ENCODE data around the gene CRHBP. TPM values are rescaled to one million over a fixed set of nuclear protein-coding genes. Genes with fewer than 3 reads are reported as not detected.
"Not testable (repeated sequence)": the region's sequence is repeated elsewhere in the genome, so short reads cannot be mapped to it uniquely, and the experiment has no call there.

The CRHBP gene
- total RNA-seq, 2 donors from 2014 or later: 0.50 TPM; not detected in 1

- H3K27ac Mint-ChIP-seq: no peak overlapping the region
- H3K36me3 Mint-ChIP-seq (ENCODE audit: low read depth): peaks cover 6% of the 10 kb centered on the region
- DNase-seq (no peak), ATAC-seq (no peak)
- H3K4me3 Mint-ChIP-seq: no peak overlapping the region
- peaks cover 2% of the 10 kb centered on the region for H3K4me1 Mint-ChIP-seq
- no peaks in the 10 kb centered on the region for H3K9me3 ChIP-seq (ENCODE audit: control insufficient read depth, low read length, poor library complexity, severe bottlenecking)
- H3K27me3 Mint-ChIP-seq: peaks cover 26% of the 10 kb centered on the region
Observed at GRCh38 chr5:76974785-76975184, 21.9 kb downstream of the CRHBP start.

DNA sequence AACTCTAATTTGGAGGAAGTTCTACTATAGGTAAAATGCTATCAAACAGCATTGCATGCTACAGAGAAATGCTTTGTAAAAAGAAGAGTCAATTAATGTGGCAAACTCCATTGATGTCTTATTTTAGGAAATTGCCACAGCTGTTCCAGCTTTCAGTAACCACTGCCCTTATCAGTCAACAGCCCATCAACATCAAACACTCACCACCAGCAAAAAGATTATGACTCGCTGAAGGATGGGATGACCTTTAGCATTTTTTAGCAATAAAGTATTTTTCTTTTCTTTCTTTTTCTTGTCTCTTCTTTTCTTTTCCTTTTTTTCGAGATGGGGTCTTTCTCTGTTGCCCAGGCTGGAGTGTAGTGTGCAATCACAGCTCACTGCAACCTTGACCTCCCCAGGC is 26.0 kb downstream of the CRHBP start:
- H3K4me1 Mint-ChIP-seq: no peaks in the 10 kb centered on the region
- ATAC-seq: no peak
- no peak for DNase-seq
- H3K4me3 Mint-ChIP-seq: no peak overlapping the region
- no peaks in the 10 kb centered on the region for H3K27me3 Mint-ChIP-seq
- no peak overlapping the region for H3K27ac Mint-ChIP-seq
- no peaks in the 10 kb centered on the region for H3K36me3 Mint-ChIP-seq (ENCODE audit: low read depth)
- H3K9me3 ChIP-seq (ENCODE audit: control insufficient read depth, low read length, poor library complexity, severe bottlenecking): no peaks in the 10 kb centered on the region

DNA sequence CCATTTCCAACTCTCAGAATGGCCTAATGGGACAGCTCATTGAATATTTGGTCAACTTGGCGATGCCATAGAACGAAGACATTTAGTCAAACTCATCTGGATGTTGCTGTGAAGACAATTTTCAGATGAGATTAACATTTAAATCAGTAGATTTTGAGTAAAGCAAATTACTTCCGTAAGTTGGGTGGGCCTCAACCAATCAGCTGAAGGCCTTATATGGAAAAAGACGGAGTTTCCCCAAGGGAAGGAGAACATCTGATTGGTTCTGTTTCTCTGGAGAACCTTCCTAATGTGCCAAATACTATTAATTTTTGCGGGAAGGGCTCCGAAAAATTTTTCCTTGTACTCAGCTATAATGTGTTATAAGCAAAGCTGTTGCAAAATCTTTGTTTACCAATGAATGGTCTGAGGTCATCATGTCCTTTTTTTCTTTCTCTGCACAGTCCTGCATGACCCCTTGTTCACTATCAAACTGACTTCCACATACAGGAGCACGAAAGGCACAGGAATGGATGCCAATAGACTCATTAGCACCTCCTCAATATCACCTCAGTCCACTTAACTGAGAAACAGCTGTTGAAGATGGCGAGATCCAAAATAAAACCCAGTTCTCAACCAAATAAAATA is 27.8 kb downstream of the CRHBP start:
- DNase-seq: no peak

DNA sequence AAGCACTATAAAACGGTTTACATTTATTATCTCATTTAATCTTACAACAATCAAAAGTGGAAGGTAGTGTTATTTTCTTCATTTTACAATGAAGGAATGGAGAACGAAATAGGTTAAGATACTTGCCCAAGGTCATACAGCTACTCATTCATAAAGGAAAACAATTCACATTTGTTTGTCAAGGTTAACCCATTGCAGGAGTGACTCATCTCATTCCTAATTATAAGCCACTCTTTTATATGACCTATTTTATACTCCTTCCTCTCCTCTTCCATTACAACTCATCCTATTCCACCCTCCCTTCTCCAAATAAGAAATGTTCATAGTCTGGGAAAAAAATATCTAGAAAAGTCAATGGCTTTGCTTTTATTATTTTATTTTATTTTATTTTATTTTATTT is 29.6 kb downstream of the CRHBP start:
- Mint-ChIP-seq H3K27ac (no peak overlapping the region), H3K4me3 (no peak overlapping the region), H3K4me1 (no peaks in the 10 kb centered on the region), H3K36me3 (ENCODE audit: low read depth) (no peaks in the 10 kb centered on the region), H3K27me3 (no peaks in the 10 kb centered on the region)
- DNase-seq: no peak
- no peaks in the 10 kb centered on the region for H3K9me3 ChIP-seq (ENCODE audit: control insufficient read depth, low read length, poor library complexity, severe bottlenecking)
- no peak for ATAC-seq

More for the DNA sequence above, 27.8 kb downstream of the CRHBP start:
- no peak for ATAC-seq
- no peaks in the 10 kb centered on the region for H3K36me3 Mint-ChIP-seq (ENCODE audit: low read depth)
- no peaks in the 10 kb centered on the region for H3K4me1 Mint-ChIP-seq
- no peaks in the 10 kb centered on the region for H3K9me3 ChIP-seq (ENCODE audit: control insufficient read depth, low read length, poor library complexity, severe bottlenecking)
- no peak overlapping the region for H3K27ac Mint-ChIP-seq
- H3K4me3 Mint-ChIP-seq: no peak overlapping the region
- no peaks in the 10 kb centered on the region for H3K27me3 Mint-ChIP-seq

- DNase-seq (no peak), ATAC-seq (no peak)
- H3K27me3 Mint-ChIP-seq: no peaks in the 10 kb centered on the region
- H3K36me3 Mint-ChIP-seq (ENCODE audit: low read depth): no peaks in the 10 kb centered on the region
- no peaks in the 10 kb centered on the region for H3K4me1 Mint-ChIP-seq
- H3K27ac Mint-ChIP-seq: no peak overlapping the region
- no peaks in the 10 kb centered on the region for H3K9me3 ChIP-seq (ENCODE audit: control insufficient read depth, low read length, poor library complexity, severe bottlenecking)
- H3K4me3 Mint-ChIP-seq: no peak overlapping the region
Observed at GRCh38 chr5:76983468-76983867, 30.6 kb downstream of the CRHBP start.

GRCh38 chr5:76986825-76987526 is 34.1 kb downstream of the CRHBP start:
- no peaks in the 10 kb centered on the region for H3K36me3 Mint-ChIP-seq (ENCODE audit: low read depth)
- H3K4me1 Mint-ChIP-seq: no peaks in the 10 kb centered on the region
- ATAC-seq (no peak), DNase-seq (no peak)
- no peaks in the 10 kb centered on the region for H3K27me3 Mint-ChIP-seq
- no peaks in the 10 kb centered on the region for H3K9me3 ChIP-seq (ENCODE audit: control insufficient read depth, low read length, poor library complexity, severe bottlenecking)
- no peak overlapping the region for H3K27ac Mint-ChIP-seq
- H3K4me3 Mint-ChIP-seq: no peak overlapping the region

DNA sequence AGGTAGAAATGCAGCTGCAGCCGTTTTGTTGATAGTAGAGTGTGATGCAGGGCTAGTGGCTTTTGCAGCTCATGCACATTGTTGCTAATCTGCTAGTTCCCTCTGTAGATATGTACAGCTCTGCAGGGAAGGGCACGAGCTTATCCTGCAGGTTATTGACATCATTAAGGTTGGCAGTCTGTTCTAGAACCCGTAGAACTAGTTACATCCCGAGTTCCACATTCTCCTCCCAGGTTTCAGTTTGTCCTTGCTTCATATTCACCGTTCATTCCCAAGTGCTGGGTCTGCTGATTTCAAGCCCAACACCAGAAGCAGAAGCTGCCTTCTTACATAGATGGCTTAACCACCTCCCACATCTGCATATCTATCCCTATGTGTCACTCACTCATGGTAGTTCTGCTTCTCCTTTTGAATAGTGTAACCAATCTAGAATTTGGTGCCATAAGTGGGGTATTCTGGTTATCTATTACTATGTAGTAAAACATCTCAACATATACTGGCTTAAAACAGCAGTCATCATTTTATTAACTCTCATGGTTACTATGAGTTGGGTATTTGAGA is 38.1 kb downstream of the CRHBP start:
- Mint-ChIP-seq H3K36me3 (ENCODE audit: low read depth) (no peaks in the 10 kb centered on the region), H3K4me3 (no peak overlapping the region), H3K27me3 (peaks cover 10% of the 10 kb centered on the region), H3K27ac (no peak overlapping the region), H3K4me1 (no peaks in the 10 kb centered on the region)
- ATAC-seq: no peak
- DNase-seq: no peak
- no peaks in the 10 kb centered on the region for H3K9me3 ChIP-seq (ENCODE audit: control insufficient read depth, low read length, poor library complexity, severe bottlenecking)

DNA sequence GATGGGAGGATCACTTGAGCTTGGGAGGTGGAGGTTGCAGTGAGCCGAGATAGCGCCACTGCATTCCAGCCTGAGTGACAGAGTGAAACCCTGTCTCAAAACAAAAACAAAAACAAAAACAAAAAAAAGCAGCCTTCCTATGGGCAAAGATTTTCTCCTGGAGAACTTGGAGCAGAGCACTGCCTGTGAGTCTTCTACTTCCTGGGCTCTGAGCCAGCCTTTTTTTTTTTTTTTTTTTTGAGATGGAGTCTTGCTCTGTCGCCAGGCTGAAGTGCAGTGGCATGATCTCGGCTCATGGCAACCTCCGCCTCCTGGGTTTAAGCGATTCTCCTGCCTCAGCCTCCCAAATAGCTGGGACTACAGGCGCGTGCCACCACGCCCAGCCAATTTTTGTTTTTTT is 40.6 kb downstream of the CRHBP start:
- ATAC-seq; DNase-seq; H3K4me1 Mint-ChIP-seq; H3K36me3 Mint-ChIP-seq (ENCODE audit: low read depth); H3K9me3 ChIP-seq (ENCODE audit: control insufficient read depth, low read length, poor library complexity, severe bottlenecking); H3K4me3 Mint-ChIP-seq; H3K27ac Mint-ChIP-seq: not testable (repeated sequence)
- H3K27me3 Mint-ChIP-seq: peaks cover 29% of the 10 kb centered on the region

DNA sequence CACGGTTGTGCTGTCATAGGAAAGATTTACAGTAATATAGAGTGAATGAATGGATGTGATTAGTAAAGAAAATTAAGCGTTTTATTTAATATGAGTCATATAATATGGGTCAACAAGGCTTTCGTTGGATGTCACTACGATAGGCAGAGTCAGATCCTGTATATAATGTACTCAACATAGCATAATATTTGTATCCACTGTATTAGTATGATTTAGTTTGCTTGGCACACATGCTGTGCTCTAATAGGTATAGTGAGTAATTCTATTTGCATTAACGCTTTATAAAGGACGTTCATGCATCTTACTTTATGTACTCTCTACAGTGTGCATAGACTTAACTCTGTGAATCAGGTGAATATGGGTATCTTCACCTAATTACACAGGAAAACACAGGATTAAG is 41.5 kb downstream of the CRHBP start:
- H3K4me1 Mint-ChIP-seq: no peaks in the 10 kb centered on the region
- ATAC-seq (no peak), DNase-seq (no peak)
- no peaks in the 10 kb centered on the region for H3K36me3 Mint-ChIP-seq (ENCODE audit: low read depth)
- no peaks in the 10 kb centered on the region for H3K9me3 ChIP-seq (ENCODE audit: control insufficient read depth, low read length, poor library complexity, severe bottlenecking)
- H3K27ac Mint-ChIP-seq: no peak overlapping the region
- no peak overlapping the region for H3K4me3 Mint-ChIP-seq
- peaks cover 29% of the 10 kb centered on the region for H3K27me3 Mint-ChIP-seq

DNA sequence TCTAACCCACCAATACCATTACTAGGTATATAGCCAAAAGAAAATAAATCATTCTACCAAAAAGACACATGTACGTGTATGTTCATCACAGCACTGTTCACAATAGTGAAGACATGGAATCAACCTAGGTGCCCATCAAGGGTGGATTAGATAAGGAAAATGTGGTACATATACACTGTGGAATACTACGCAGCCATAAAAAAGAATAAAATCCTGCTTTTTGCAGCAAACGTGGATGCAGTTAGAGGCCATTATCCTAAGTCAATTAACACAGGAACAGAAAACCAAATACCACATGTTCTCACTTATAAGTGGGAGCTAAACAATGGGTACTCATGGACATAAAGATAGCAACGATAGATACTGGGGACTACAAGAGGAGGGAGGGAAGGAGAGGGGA is 45.4 kb downstream of the CRHBP start:
- DNase-seq; H3K36me3 Mint-ChIP-seq (ENCODE audit: low read depth); ATAC-seq; H3K4me3 Mint-ChIP-seq; H3K4me1 Mint-ChIP-seq; H3K9me3 ChIP-seq (ENCODE audit: control insufficient read depth, low read length, poor library complexity, severe bottlenecking); H3K27ac Mint-ChIP-seq: not testable (repeated sequence)
- peaks cover 43% of the 10 kb centered on the region for H3K27me3 Mint-ChIP-seq

- no peak overlapping the region for H3K27ac Mint-ChIP-seq
- no peak for ATAC-seq
- no peak for DNase-seq
- no peaks in the 10 kb centered on the region for H3K36me3 Mint-ChIP-seq (ENCODE audit: low read depth)
- H3K27me3 Mint-ChIP-seq: peaks cover 36% of the 10 kb centered on the region
- H3K9me3 ChIP-seq (ENCODE audit: control insufficient read depth, low read length, poor library complexity, severe bottlenecking): no peaks in the 10 kb centered on the region
- no peak overlapping the region for H3K4me3 Mint-ChIP-seq
- H3K4me1 Mint-ChIP-seq: no peaks in the 10 kb centered on the region
Observed at GRCh38 chr5:76999451-76999850, 46.6 kb downstream of the CRHBP start.

DNA sequence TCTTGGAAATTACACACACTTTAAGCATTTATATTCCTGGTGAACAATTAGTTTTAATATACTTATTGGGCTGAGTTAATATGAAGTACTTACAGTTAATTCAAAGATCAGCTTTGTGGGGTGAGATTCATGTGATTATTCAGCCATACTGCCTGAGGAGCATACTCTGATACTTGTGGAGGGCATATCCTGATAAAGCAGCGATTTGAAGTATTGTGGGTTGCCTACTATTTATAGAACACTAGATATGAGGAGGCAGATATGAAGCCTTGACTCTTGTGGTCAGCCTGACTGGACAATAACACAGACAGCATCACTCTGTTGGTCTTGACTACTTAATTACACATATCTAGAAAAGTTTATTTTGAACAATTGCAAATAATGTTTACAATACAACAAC is 50.4 kb downstream of the CRHBP start:
- H3K4me1 Mint-ChIP-seq: no peaks in the 10 kb centered on the region
- no peaks in the 10 kb centered on the region for H3K9me3 ChIP-seq (ENCODE audit: control insufficient read depth, low read length, poor library complexity, severe bottlenecking)
- no peak overlapping the region for H3K4me3 Mint-ChIP-seq
- ATAC-seq (no peak), DNase-seq (no peak)
- H3K27me3 Mint-ChIP-seq: peaks cover 44% of the 10 kb centered on the region
- no peak overlapping the region for H3K27ac Mint-ChIP-seq
- no peaks in the 10 kb centered on the region for H3K36me3 Mint-ChIP-seq (ENCODE audit: low read depth)

GRCh38 chr5:77006124-77006523 is 53.3 kb downstream of the CRHBP start:
- no peak overlapping the region for H3K4me3 Mint-ChIP-seq
- H3K4me1 Mint-ChIP-seq: no peaks in the 10 kb centered on the region
- no peaks in the 10 kb centered on the region for H3K9me3 ChIP-seq (ENCODE audit: control insufficient read depth, low read length, poor library complexity, severe bottlenecking)

GRCh38 chr5:77008413-77008812 is 55.6 kb downstream of the CRHBP start:
- ATAC-seq: no peak
- H3K36me3 Mint-ChIP-seq (ENCODE audit: low read depth): no peaks in the 10 kb centered on the region
- H3K4me3 Mint-ChIP-seq: no peak overlapping the region
- H3K27me3 Mint-ChIP-seq: peaks cover 42% of the 10 kb centered on the region
- no peaks in the 10 kb centered on the region for H3K4me1 Mint-ChIP-seq
- no peak for DNase-seq
- H3K27ac Mint-ChIP-seq: no peak overlapping the region
- no peaks in the 10 kb centered on the region for H3K9me3 ChIP-seq (ENCODE audit: control insufficient read depth, low read length, poor library complexity, severe bottlenecking)

More at GRCh38 chr5:77006124-77006523, 53.3 kb downstream of the CRHBP start:
- H3K27ac Mint-ChIP-seq: no peak overlapping the region
- no peaks in the 10 kb centered on the region for H3K36me3 Mint-ChIP-seq (ENCODE audit: low read depth)
- H3K27me3 Mint-ChIP-seq: peaks cover 46% of the 10 kb centered on the region
- DNase-seq: no peak
- ATAC-seq: no peak
